Parathyroid adenoma (tissue), 2 donors: ENCODE data around the gene ACADM.

Experiments used
- H2AFZ ChIP-seq: fragments of 300-600 bp; sonication (generic); one replicate; pipeline ENCODE4 v1.7.0; 2017; ENCODE audit warnings: antibody characterized with exemption, mild to moderate bottlenecking
- H3K27ac ChIP-seq: fragments of 300-600 bp; sonication (generic); one replicate; pipeline ENCODE4 v1.7.0; 2017
- H3K27me3 ChIP-seq: fragments of 300-600 bp; sonication (generic); one replicate; pipeline ENCODE4 v1.7.0; 2017; ENCODE audit warnings: low read length; ENCODE audit not compliant: control insufficient read depth, insufficient read depth
- H3K36me3 ChIP-seq: fragments of 300-600 bp; sonication (generic); one replicate; pipeline ENCODE4 v1.7.0; 2017; ENCODE audit warnings: low read length; ENCODE audit not compliant: control insufficient read depth, insufficient read depth
- H3K4me1 ChIP-seq: fragments of 300-600 bp; sonication (generic); one replicate; pipeline ENCODE4 v1.7.0; 2017; ENCODE audit warnings: control low read depth
- H3K4me2 ChIP-seq: fragments of 300-600 bp; sonication (generic); one replicate; pipeline ENCODE4 v1.7.0; 2017; ENCODE audit warnings: low read length
- H3K4me3 ChIP-seq: fragments of 300-600 bp; sonication (generic); one replicate; pipeline ENCODE4 v1.7.0; 2017; ENCODE audit warnings: low read depth, low read length
- H3K79me2 ChIP-seq: fragments of 300-600 bp; sonication (generic); one replicate; pipeline ENCODE4 v1.7.0; 2017; ENCODE audit warnings: control low read depth
- H3K9ac ChIP-seq: fragments of 300-600 bp; sonication (generic); one replicate; pipeline ENCODE4 v1.7.0; 2017; ENCODE audit warnings: mild to moderate bottlenecking
- H3K9me3 ChIP-seq: fragments of 300-600 bp; sonication (generic); one replicate; pipeline ENCODE4 v1.7.0; 2017; ENCODE audit warnings: low read length; ENCODE audit not compliant: control insufficient read depth
- TF ChIP-seq, protein P1 (sequence below): fragments of 300-600 bp; sonication (generic); IDR thresholded peaks from one replicate; pipeline ENCODE4 v1.7.0; 2017; ENCODE audit warnings: antibody characterized with exemption, mild to moderate bottlenecking
- donor health status: primary hyperparathyroidism.

The ACADM gene

DNA sequence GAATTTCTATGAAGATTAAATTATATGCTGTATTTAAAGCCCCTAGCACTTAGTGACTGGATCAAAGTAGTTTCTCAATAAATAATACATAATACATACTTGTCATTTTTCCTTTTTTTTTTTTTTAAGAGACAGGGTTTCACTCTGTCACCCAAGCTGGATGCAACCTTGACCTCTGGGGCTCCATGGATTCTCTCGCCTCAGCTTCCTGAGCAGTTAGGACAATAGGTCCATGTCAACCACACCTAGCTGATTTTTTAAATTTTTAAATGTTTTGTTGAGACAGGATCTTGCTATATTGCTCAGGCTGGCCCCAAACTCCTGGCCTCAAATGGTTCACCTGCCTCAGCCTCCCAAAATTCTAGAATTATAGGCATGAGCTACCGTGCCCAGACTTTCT is 5.9 kb downstream of the ACADM start:
- H2AFZ ChIP-seq, result no peak overlapping the region
- TF ChIP-seq, protein P1, sequence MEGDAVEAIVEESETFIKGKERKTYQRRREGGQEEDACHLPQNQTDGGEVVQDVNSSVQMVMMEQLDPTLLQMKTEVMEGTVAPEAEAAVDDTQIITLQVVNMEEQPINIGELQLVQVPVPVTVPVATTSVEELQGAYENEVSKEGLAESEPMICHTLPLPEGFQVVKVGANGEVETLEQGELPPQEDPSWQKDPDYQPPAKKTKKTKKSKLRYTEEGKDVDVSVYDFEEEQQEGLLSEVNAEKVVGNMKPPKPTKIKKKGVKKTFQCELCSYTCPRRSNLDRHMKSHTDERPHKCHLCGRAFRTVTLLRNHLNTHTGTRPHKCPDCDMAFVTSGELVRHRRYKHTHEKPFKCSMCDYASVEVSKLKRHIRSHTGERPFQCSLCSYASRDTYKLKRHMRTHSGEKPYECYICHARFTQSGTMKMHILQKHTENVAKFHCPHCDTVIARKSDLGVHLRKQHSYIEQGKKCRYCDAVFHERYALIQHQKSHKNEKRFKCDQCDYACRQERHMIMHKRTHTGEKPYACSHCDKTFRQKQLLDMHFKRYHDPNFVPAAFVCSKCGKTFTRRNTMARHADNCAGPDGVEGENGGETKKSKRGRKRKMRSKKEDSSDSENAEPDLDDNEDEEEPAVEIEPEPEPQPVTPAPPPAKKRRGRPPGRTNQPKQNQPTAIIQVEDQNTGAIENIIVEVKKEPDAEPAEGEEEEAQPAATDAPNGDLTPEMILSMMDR, result no peak
- no peaks in the 10 kb centered on the region for H3K4me1 ChIP-seq
- no peak overlapping the region for H3K4me3 ChIP-seq
- no peak overlapping the region for H3K9ac ChIP-seq
- H3K27me3 ChIP-seq, result no peaks in the 10 kb centered on the region
- no peaks in the 10 kb centered on the region for H3K36me3 ChIP-seq
- no peaks in the 10 kb centered on the region for H3K9me3 ChIP-seq
- H3K79me2 ChIP-seq, result no peaks in the 10 kb centered on the region
- H3K4me2 ChIP-seq, result no peak overlapping the region
- H3K27ac ChIP-seq, result no peak overlapping the region

DNA sequence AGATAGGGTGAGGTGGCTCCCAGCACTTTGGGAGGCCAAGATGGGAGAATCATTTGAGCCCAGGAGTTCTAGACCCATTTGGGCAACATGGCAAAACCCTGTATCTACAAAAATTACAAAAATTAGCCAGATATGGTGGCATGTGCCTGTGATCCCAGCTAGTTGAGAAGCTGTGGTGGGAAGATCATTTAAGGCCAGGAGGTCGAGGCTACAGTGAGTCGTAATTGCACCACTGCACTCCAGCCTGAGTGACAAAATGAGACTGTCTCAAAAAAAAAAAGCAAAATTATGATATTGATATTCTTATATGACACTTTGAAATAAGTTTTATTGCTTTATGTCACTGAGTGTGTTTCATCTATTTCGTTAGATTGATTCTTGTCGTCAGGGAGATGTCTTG is 7.4 kb downstream of the ACADM start:
- Histone ChIP-seq H3K9me3 (no peaks in the 10 kb centered on the region), H3K4me1 (no peaks in the 10 kb centered on the region), H3K4me3 (no peak overlapping the region), H3K79me2 (no peaks in the 10 kb centered on the region), H3K4me2 (no peak overlapping the region), H3K36me3 (no peaks in the 10 kb centered on the region), H3K27me3 (no peaks in the 10 kb centered on the region), H3K9ac (no peak overlapping the region), H2AFZ (no peak overlapping the region), H3K27ac (no peak overlapping the region)
- TF ChIP-seq, protein P1, result no peak

DNA sequence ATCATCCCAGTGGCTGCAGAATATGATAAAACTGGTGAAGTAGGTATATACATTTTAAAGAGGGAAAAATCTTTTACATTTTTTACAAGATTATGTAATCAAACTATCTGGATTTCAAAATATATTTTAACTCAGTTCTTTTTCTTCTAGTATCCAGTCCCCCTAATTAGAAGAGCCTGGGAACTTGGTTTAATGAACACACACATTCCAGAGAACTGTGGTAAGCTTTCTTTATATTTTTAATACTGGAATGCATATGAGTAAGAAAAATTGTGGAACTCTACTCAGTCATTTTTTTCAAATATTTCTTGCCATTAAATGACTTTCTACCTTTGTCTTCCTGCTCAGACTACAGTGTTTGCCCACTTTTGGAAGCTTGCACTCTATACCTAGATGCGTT is 8.2 kb downstream of the ACADM start:
- Histone ChIP-seq H3K4me3 (no peak overlapping the region), H3K4me2 (no peak overlapping the region), H3K27me3 (no peaks in the 10 kb centered on the region), H2AFZ (no peak overlapping the region), H3K4me1 (no peaks in the 10 kb centered on the region), H3K36me3 (no peaks in the 10 kb centered on the region), H3K9ac (no peak overlapping the region), H3K9me3 (no peaks in the 10 kb centered on the region), H3K27ac (no peak overlapping the region), H3K79me2 (no peaks in the 10 kb centered on the region)
- TF ChIP-seq, protein P1, result no peak

DNA sequence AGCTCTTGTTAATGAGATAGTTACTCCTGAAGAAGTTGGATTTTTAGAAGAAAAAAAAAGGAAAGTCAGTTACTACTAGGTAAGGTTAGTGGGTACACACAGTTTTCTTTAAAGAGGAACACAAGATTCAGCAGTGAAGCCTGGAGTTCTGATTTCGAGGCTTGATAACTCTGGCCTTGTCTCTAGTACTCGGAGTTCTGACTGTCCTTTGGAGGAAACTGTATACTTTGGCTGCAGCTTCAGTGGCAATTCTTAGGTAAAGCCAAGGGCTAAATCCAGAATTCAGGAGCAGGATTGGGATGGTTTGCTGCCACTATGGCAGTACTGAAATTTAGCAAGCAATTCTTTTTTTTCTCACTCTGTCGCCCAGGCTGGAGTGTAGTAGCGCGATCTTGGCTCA is 9.2 kb downstream of the ACADM start:
- TF ChIP-seq, protein P1, result no peak
- H2AFZ ChIP-seq, result no peak overlapping the region
- H3K27me3 ChIP-seq, result no peaks in the 10 kb centered on the region
- no peak overlapping the region for H3K4me3 ChIP-seq
- H3K4me2 ChIP-seq, result no peak overlapping the region
- H3K4me1 ChIP-seq, result no peaks in the 10 kb centered on the region
- H3K9me3 ChIP-seq, result no peaks in the 10 kb centered on the region
- H3K9ac ChIP-seq, result no peak overlapping the region
- no peaks in the 10 kb centered on the region for H3K79me2 ChIP-seq
- no peaks in the 10 kb centered on the region for H3K36me3 ChIP-seq
- no peak overlapping the region for H3K27ac ChIP-seq

DNA sequence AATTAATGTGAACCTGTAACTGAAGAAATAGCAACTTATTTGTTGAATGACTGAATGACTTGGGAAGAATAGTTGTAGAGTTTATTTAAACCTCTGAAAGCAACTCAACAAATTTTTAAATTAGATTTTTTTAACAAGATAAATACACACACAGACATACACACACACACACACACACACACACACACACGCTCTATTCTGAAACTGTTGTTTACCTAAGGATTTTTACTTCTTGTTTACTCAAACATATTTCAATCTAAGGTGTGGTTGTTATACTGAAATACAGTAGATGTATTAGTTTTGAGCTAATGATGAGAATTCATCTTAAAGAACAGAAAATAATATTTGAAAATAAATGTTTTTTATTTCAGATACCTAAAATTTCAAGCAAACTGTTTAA is 11.5 kb downstream of the ACADM start:
- Histone ChIP-seq H3K27me3 (no peaks in the 10 kb centered on the region), H3K4me3 (no peak overlapping the region), H3K79me2 (no peaks in the 10 kb centered on the region), H3K27ac (no peak overlapping the region), H3K4me2 (no peak overlapping the region), H3K4me1 (no peaks in the 10 kb centered on the region), H3K9ac (no peak overlapping the region), H3K36me3 (no peaks in the 10 kb centered on the region), H2AFZ (no peak overlapping the region), H3K9me3 (no peaks in the 10 kb centered on the region)
- TF ChIP-seq, protein P1, result no peak
